ENCODE data around the gene A3GALT2.
"Not testable (repeated sequence)": the region's sequence is repeated elsewhere in the genome, so short reads cannot be mapped to it uniquely, and the experiment has no call there.

DNA sequence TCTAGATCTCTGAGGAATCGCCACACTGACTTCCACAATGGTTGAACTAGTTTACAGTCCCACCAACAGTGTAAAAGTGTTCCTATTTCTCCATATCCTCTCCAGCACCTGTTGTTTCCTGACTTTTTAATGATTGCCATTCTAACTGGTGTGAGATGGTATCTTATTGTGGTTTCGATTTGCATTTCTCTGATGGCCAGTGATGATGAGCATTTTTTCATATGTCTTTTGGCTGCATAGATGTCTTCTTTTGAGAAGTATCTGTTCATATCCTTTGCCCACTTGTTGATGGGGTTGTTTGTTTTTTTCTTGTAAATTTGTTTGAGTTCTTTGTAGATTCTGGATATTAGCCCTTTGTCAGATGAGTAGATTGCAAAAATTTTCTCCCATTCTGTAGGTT, 30.3 kb downstream of the A3GALT2 start:
- TF ChIP-seq, protein P1, sequence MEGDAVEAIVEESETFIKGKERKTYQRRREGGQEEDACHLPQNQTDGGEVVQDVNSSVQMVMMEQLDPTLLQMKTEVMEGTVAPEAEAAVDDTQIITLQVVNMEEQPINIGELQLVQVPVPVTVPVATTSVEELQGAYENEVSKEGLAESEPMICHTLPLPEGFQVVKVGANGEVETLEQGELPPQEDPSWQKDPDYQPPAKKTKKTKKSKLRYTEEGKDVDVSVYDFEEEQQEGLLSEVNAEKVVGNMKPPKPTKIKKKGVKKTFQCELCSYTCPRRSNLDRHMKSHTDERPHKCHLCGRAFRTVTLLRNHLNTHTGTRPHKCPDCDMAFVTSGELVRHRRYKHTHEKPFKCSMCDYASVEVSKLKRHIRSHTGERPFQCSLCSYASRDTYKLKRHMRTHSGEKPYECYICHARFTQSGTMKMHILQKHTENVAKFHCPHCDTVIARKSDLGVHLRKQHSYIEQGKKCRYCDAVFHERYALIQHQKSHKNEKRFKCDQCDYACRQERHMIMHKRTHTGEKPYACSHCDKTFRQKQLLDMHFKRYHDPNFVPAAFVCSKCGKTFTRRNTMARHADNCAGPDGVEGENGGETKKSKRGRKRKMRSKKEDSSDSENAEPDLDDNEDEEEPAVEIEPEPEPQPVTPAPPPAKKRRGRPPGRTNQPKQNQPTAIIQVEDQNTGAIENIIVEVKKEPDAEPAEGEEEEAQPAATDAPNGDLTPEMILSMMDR (IDR thresholded peaks at IDR 0.05), result not testable (repeated sequence)
- TF ChIP-seq, protein P2, sequence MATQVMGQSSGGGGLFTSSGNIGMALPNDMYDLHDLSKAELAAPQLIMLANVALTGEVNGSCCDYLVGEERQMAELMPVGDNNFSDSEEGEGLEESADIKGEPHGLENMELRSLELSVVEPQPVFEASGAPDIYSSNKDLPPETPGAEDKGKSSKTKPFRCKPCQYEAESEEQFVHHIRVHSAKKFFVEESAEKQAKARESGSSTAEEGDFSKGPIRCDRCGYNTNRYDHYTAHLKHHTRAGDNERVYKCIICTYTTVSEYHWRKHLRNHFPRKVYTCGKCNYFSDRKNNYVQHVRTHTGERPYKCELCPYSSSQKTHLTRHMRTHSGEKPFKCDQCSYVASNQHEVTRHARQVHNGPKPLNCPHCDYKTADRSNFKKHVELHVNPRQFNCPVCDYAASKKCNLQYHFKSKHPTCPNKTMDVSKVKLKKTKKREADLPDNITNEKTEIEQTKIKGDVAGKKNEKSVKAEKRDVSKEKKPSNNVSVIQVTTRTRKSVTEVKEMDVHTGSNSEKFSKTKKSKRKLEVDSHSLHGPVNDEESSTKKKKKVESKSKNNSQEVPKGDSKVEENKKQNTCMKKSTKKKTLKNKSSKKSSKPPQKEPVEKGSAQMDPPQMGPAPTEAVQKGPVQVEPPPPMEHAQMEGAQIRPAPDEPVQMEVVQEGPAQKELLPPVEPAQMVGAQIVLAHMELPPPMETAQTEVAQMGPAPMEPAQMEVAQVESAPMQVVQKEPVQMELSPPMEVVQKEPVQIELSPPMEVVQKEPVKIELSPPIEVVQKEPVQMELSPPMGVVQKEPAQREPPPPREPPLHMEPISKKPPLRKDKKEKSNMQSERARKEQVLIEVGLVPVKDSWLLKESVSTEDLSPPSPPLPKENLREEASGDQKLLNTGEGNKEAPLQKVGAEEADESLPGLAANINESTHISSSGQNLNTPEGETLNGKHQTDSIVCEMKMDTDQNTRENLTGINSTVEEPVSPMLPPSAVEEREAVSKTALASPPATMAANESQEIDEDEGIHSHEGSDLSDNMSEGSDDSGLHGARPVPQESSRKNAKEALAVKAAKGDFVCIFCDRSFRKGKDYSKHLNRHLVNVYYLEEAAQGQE (IDR thresholded peaks at IDR 0.05; ENCODE audit: insufficient read depth in 1 of 2, low read depth in 2 of 2, low read length in 1 of 2), result not testable (repeated sequence)
